DMS79 (cell line): Measurements from ENCODE around the gene SPHK1.

ENCODE experiments used
- DNase-seq: peaks from one replicate; lab custom pipeline; 2025; lab: John Stamatoyannopoulos, UW

SPHK1 gene

GRCh38 chr17:76363107-76363842 is 21.1 kb upstream of the SPHK1 start:
- DNase-seq, result no peak

GRCh38 chr17:76365256-76365903 is 19.0 kb upstream of the SPHK1 start:
- DNase-seq, result no peak

- DNase-seq, result no peak
Observed at GRCh38 chr17:76366247-76366646, 18.2 kb upstream of the SPHK1 start.

GRCh38 chr17:76367642-76368041 is 16.8 kb upstream of the SPHK1 start:
- no peak for DNase-seq

GRCh38 chr17:76368545-76368944 is 15.9 kb upstream of the SPHK1 start:
- DNase-seq, result no peak

- no peak for DNase-seq
Observed at GRCh38 chr17:76369379-76369778, 15.0 kb upstream of the SPHK1 start.

GRCh38 chr17:76369804-76370203 is 14.6 kb upstream of the SPHK1 start:
- no peak for DNase-seq

GRCh38 chr17:76370261-76370993 is 14.0 kb upstream of the SPHK1 start:
- DNase-seq, result no peak

GRCh38 chr17:76371656-76372628 is 12.5 kb upstream of the SPHK1 start:
- no peak for DNase-seq

- no peak for DNase-seq
Observed at GRCh38 chr17:76376318-76377133, 7.9 kb upstream of the SPHK1 start.

GRCh38 chr17:76378548-76379274 is 5.7 kb upstream of the SPHK1 start:
- DNase-seq, result no peak

- DNase-seq, result no peak
Observed at GRCh38 chr17:76379275-76379641, 5.2 kb upstream of the SPHK1 start.

GRCh38 chr17:76379646-76380376 is 4.6 kb upstream of the SPHK1 start:
- DNase-seq, result no peak

- DNase-seq, result no peak
Observed at GRCh38 chr17:76381633-76382350, 2.6 kb upstream of the SPHK1 start.

- DNase-seq, result no peak
Observed at GRCh38 chr17:76382351-76382802, 2.0 kb upstream of the SPHK1 start.

GRCh38 chr17:76382803-76383545 is 1.4 kb upstream of the SPHK1 start:
- no peak for DNase-seq

- no peak for DNase-seq
Observed at GRCh38 chr17:76383546-76384221, 725 bp upstream of the SPHK1 start.
